HepG2 (cell line): Measurements from ENCODE around the gene DEDD2. TPM values are rescaled to one million over a fixed set of nuclear protein-coding genes. Genes with fewer than 3 reads are reported as not detected.

Source experiments
- CREM ChIP-seq, 2 experiments: sonication (generic) in 1 of 2; formaldehyde crosslinking in 1 of 2; IDR thresholded peaks; 2 replicates each; pipeline versions ENCODE4 v1.4.0 to v1.6.1; 2016 to 2020; ENCODE audit warnings: antibody characterized with exemption in 1 of 2, mild to moderate bottlenecking in 1 of 2, missing genetic modification reagents in 1 of 2
- FOSL1 ChIP-seq: sonication (generic); formaldehyde crosslinking; IDR thresholded peaks from 2 replicates; pipeline ENCODE4 v1.9.0; 2021; ENCODE audit warnings: missing genetic modification reagents, borderline replicate concordance
- HOMEZ ChIP-seq: IDR thresholded peaks from 2 replicates; pipeline ENCODE4 v1.6.1; 2016; ENCODE audit warnings: low read depth
- MIXL1 ChIP-seq: IDR thresholded peaks from 2 replicates; pipeline ENCODE4 v1.6.1; 2016
- REST ChIP-seq, 2 experiments: IDR thresholded peaks; 2 replicates each; pipeline ENCODE4 v1.6.1; 2011 to 2012; ENCODE audit warnings: low read length in 2 of 2, borderline replicate concordance in 1 of 2, low read depth in 1 of 2, mild to moderate bottlenecking in 1 of 2, moderate library complexity in 1 of 2
- TOE1 ChIP-seq: sonication (generic); formaldehyde crosslinking; IDR thresholded peaks from 2 replicates; pipeline ENCODE4 v1.4.0; 2020; ENCODE audit warnings: mild to moderate bottlenecking, missing genetic modification reagents
- ZBTB39 ChIP-seq: sonication (generic); formaldehyde crosslinking; IDR thresholded peaks from 2 replicates; pipeline ENCODE4 v1.5.0; 2020; ENCODE audit warnings: missing genetic modification reagents
- ZBTB40 ChIP-seq, 2 experiments: fragments of 450-650 bp in 1 of 2; sonication (generic) in 1 of 2; formaldehyde crosslinking in 1 of 2; IDR thresholded peaks; 2 replicates each; pipeline versions ENCODE4 v1.6.1 to v1.8.0; 2016 to 2022; ENCODE audit warnings: antibody characterized with exemption in 1 of 2, mild to moderate bottlenecking in 1 of 2, missing genetic modification reagents in 1 of 2
- ZKSCAN8 ChIP-seq: IDR thresholded peaks from 2 replicates; pipeline ENCODE4 v1.6.1; 2016; ENCODE audit warnings: borderline replicate concordance, missing genetic modification reagents, missing compliant biosample characterization
- polyA plus RNA-seq, 8 experiments: library from polyadenylated mRNA; depleted of rRNA in 3 of 8; stranded (reverse) in 7 of 8; unstranded in 1 of 8; fragments of >200 nt; fragmentation: Illumina TruSeq in 4 of 8; extraction: Trizol in 4 of 8; gene quantifications; 2 replicates each; pipeline versions ENCODE4 v1.2.1 to v1.2.3, GENCODE V29; 2011 to 2016; ENCODE audit warnings: low read depth in 4 of 8, missing spikeins in 1 of 8, mixed read lengths in 1 of 8; ENCODE audit not compliant: insufficient read depth in 1 of 8
- total RNA-seq, 5 experiments: library from RNA; depleted of rRNA; stranded (reverse); fragments of >200 nt; fragmentation: Illumina TruSeq; extraction: Trizol; gene quantifications; 2 replicates each; pipeline ENCODE4 v1.2.3, GENCODE V29; 2016; ENCODE audit warnings: low read depth in 1 of 5

The DEDD2 gene
- total and polyA plus RNA-seq, 2 of the 13 experiments (the other 11 are each of a cell fraction or from before 2014, with no cell fraction given): 19.2 to 24.7 TPM

GRCh38 chr19:42219812-42220750 is 2.6 kb upstream of the DEDD2 start, which contains the start of gene ZNF526 (continued):
- no peak for TF ChIP-seq ZBTB40 (IDR thresholded peaks at IDR 0.05)
- no peak for TF ChIP-seq ZBTB40 (CRISPR knock-in tag; IDR thresholded peaks at IDR 0.05)
- TF ChIP-seq ZKSCAN8 (CRISPR knock-in tag): no peak; the same call in 1 of the 2 replicates
- no peak for TF ChIP-seq HOMEZ (CRISPR knock-in tag)
- no peak for TF ChIP-seq ZBTB39 (CRISPR knock-in tag)
- TF ChIP-seq TOE1 (CRISPR knock-in tag): peak; percentile 76; the same call in 1 of the 2 replicates
- 0 out of 2 replicates have a peak, but pooled peaks have one; percentile 52 for TF ChIP-seq MIXL1
- TF ChIP-seq FOSL1 (CRISPR knock-in tag): no peak
- TF ChIP-seq CREM (IDR thresholded peaks at IDR 0.05): peak; percentile 76
- no peak for TF ChIP-seq CREM (CRISPR knock-in tag; IDR thresholded peaks at IDR 0.05)
- TF ChIP-seq REST (IDR thresholded peaks at IDR 0.05; ENCODE audit: borderline replicate concordance in 1 of 2, low read depth in 1 of 2, low read length in 2 of 2): no peak; a peak in 1 of 4 replicates
